ENCODE measurements around the gene PPCDC. TPM values are rescaled to one million over a fixed set of nuclear protein-coding genes. Genes with fewer than 3 reads are reported as not detected.

PPCDC gene
- total and polyA plus RNA-seq, 2 of the 4 experiments (the other 2 are of a cell fraction) = 13.3 to 16.3 TPM

DNA sequence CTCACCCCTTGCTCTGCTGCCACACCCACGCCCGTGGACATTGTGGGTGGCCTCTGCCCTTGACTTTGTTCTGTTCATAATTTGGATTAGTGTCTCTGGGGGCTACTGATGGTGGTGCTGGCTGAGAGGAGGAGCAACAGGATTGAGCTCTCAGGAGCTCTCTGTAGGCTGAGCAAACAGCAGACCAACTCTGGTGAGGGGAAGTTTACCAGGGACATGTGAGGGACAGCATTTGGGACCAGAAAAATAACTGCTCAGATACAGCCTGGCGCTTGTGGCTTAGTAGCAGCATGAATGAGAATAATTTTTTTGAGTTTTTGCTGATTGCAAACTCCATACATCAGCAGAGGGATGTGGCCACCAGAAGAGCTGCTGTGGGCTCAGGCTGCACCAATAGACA lies 14.8 kb downstream of the PPCDC start:
- TF ChIP-seq RFX5 (IDR thresholded peaks at IDR 0.05; ENCODE audit: low read depth, low read length) (no peak), CHD1 (IDR thresholded peaks at IDR 0.05; ENCODE audit: low read depth, low read length) (no peak), POLR2A (IDR thresholded peaks at IDR 0.05; ENCODE audit: low read depth, low read length) (no peak), FOS (IDR thresholded peaks at IDR 0.05; ENCODE audit: low read depth, low read length) (no peak)
- ATAC-seq (ENCODE audit: low read depth) = no peak
- Histone ChIP-seq H2AK9ac (replicated peaks; ENCODE audit: low read depth, low read length, poor library complexity) (no peak overlapping the region), H3K4me1 (ENCODE audit: control insufficient read depth, insufficient read depth, low read length) (peaks cover 7% of the 10 kb centered on the region), H2BK20ac (ENCODE audit: low read depth, low read length) (no peak overlapping the region), H3K4me2 (ENCODE audit: low read depth, low read length) (no peak overlapping the region), H3K36me3 (ENCODE audit: control insufficient read depth, insufficient read depth, low read length) (no peaks in the 10 kb centered on the region), H3K79me1 (ENCODE audit: low read depth in 1 of 2, low read length in 2 of 2) (peaks cover 7 to 13% of the 10 kb centered on the region in 2 experiments; a peak in 3 of 4 replicates), H3K9ac (ENCODE audit: low read depth, low read length) (no peak overlapping the region), H3K9me3 (ENCODE audit: control insufficient read depth, insufficient read depth, low read length) (no peaks in the 10 kb centered on the region), H4K20me1 (ENCODE audit: insufficient read depth, low read length) (peaks cover 2% of the 10 kb centered on the region), H4K5ac (ENCODE audit: low read depth, low read length) (no peak overlapping the region), H3K4me3 (ENCODE audit: insufficient read depth, low read depth, low read length) (no peak overlapping the region), H4K8ac (ENCODE audit: low read depth in 2 of 2, low read length in 2 of 2) (no peak overlapping the region), H2AK5ac (ENCODE audit: low read depth, low read length) (no peak overlapping the region), H3K9me1 (ENCODE audit: insufficient read depth, low read length) (peaks cover 11% of the 10 kb centered on the region), H3K23ac (ENCODE audit: low read depth, low read length) (no peak overlapping the region), H3K18ac (ENCODE audit: low read depth, low read length) (no peak overlapping the region), H2BK5ac (ENCODE audit: low read depth, low read length, poor library complexity, severe bottlenecking) (no peak overlapping the region), H3K27me3 (ENCODE audit: control insufficient read depth, insufficient read depth, low read length) (no peaks in the 10 kb centered on the region), H3K14ac (replicated peaks; ENCODE audit: low read depth, low read length) (no peak overlapping the region), H3K56ac (ENCODE audit: extremely low read depth, insufficient read depth, low read length) (no peak overlapping the region), H3K27ac (ENCODE audit: insufficient read depth, low read length) (no peak overlapping the region), H2AFZ (replicated peaks; ENCODE audit: low read length, poor library complexity) (no peak overlapping the region), H2BK15ac (ENCODE audit: low read depth, low read length) (no peak overlapping the region), H2BK120ac (ENCODE audit: low read depth, low read length) (no peak overlapping the region), H3K4ac (ENCODE audit: low read depth, low read length) (no peak overlapping the region), H4K91ac (ENCODE audit: insufficient read depth, low read depth, low read length) (no peak overlapping the region)
- POLR2A ChIA-PET (ENCODE audit: unreplicated experiment) = interaction anchor here (0.5 kb wide), 1 partner anchor 127 kb away, joined by 5 read pairs; no protein-coding TSS in a partner anchor
- intact Hi-C loops (cut with micrococcal nuclease) (no loop called here), dilution Hi-C loops (cut with HindIII; ENCODE audit: low sequenced_read_pairs, unreplicated experiment) (no loop called here), in situ Hi-C loops (cut with MboI; ENCODE audit: low sequenced_read_pairs) (no loop called here)
- CTCF ChIA-PET = interaction anchor here (2.0 kb wide), 1 partner anchor 163 kb away, joined by 5 read pairs; the partner anchor contains the start of gene C15orf39
- 92% methylated on average over 2 of the region's 3 CpGs; no CpG with 5 or more reads in 1 of the 2 experiments for WGBS, 2 experiments (ENCODE audit: extremely low coverage in 2 of 2, insufficient read length in 1 of 2)
- BruUV-seq (replicated peaks) = no TSS peak
- DNase-seq = no peak
